Loucy (cell line): ENCODE data around the gene NKX2-8.
"Not testable (repeated sequence)": the region's sequence is repeated elsewhere in the genome, so short reads cannot be mapped to it uniquely, and the experiment has no call there.

Experiments used
- H2AFZ ChIP-seq: fragments of 200-600 bp; sonication (generic); 2 replicates; pipeline ENCODE4 v1.6.0; 2016; ENCODE audit warnings: antibody characterized with exemption, mild to moderate bottlenecking, low read length, moderate library complexity
- H3F3A ChIP-seq: fragments of 200-600 bp; 2 replicates; pipeline ENCODE4 v1.6.0; 2016; ENCODE audit warnings: antibody characterized with exemption, low read depth, mild to moderate bottlenecking
- H3K27me3 ChIP-seq: fragments of 200-600 bp; sonication (generic); 2 replicates; pipeline ENCODE4 v1.6.1; 2014; ENCODE audit warnings: low read length, mild to moderate bottlenecking; ENCODE audit not compliant: insufficient read depth, poor library complexity, severe bottlenecking
- H3K36me3 ChIP-seq: fragments of 200-600 bp; sonication (generic); 2 replicates; pipeline ENCODE4 v1.6.1; 2016; ENCODE audit warnings: low read length; ENCODE audit not compliant: insufficient read depth
- H3K4me1 ChIP-seq: fragments of 200-600 bp; sonication (generic); 2 replicates; pipeline ENCODE4 v1.5.1; 2014; ENCODE audit warnings: low read length, mild to moderate bottlenecking; ENCODE audit not compliant: insufficient read depth, poor library complexity, severe bottlenecking
- H3K4me2 ChIP-seq: fragments of 200-600 bp; sonication (generic); 2 replicates; pipeline ENCODE4 v1.6.0; 2014; ENCODE audit warnings: antibody characterized with exemption, low read length, low read depth, mild to moderate bottlenecking; ENCODE audit not compliant: poor library complexity, severe bottlenecking
- H3K4me3 ChIP-seq: fragments of 200-600 bp; sonication (generic); 2 replicates; pipeline ENCODE4 v1.5.1; 2014; ENCODE audit warnings: low read length, mild to moderate bottlenecking, mixed read lengths; ENCODE audit not compliant: poor library complexity, severe bottlenecking
- H3K79me2 ChIP-seq: fragments of 200-600 bp; sonication (generic); 2 replicates; pipeline ENCODE4 v1.6.1; 2014; ENCODE audit warnings: low read length; ENCODE audit not compliant: insufficient read depth
- H3K9ac ChIP-seq: fragments of 200-600 bp; sonication (generic); 2 replicates; pipeline ENCODE4 v1.6.0; 2014; ENCODE audit warnings: mild to moderate bottlenecking, low read depth, low read length, moderate library complexity; ENCODE audit not compliant: poor library complexity, severe bottlenecking
- H3K9me2 ChIP-seq: fragments of 200-600 bp; sonication (generic); replicated peaks from 2 replicates; pipeline ENCODE4 v1.6.1; 2016; ENCODE audit warnings: low read depth, low read length, mixed read lengths
- H3K9me3 ChIP-seq: fragments of 200-600 bp; sonication (generic); 2 replicates; pipeline ENCODE4 v1.6.1; 2014; ENCODE audit warnings: mild to moderate bottlenecking, antibody characterized with exemption, low read length, low read depth; ENCODE audit not compliant: insufficient read depth
- H4K20me1 ChIP-seq: fragments of 200-600 bp; sonication (generic); 2 replicates; pipeline ENCODE4 v1.6.0; 2014; ENCODE audit warnings: antibody characterized with exemption, low read length, mild to moderate bottlenecking; ENCODE audit not compliant: insufficient read depth, poor library complexity, severe bottlenecking
- CTCF ChIP-seq: fragments of 200-600 bp; sonication (generic); conservative IDR thresholded peaks from 2 replicates; pipeline ENCODE4 v1.5.1; 2014; ENCODE audit warnings: mild to moderate bottlenecking, antibody characterized with exemption, low read length
- EZH2phosphoT487 ChIP-seq: fragments of 200-600 bp; IDR thresholded peaks from 2 replicates; pipeline ENCODE4 v1.6.1; 2018; ENCODE audit warnings: antibody characterized with exemption, mild to moderate bottlenecking, moderate library complexity, borderline replicate concordance

Gene NKX2-8

GRCh38 chr14:36550899-36551298 lies 31.5 kb downstream of the NKX2-8 start:
- no peak for TF ChIP-seq EZH2phosphoT487
- no peak for TF ChIP-seq CTCF
- no peak overlapping the region for H3K4me2 ChIP-seq

GRCh38 chr14:36544280-36544679 lies 38.1 kb downstream of the NKX2-8 start:
- not testable (repeated sequence) for H3K36me3 ChIP-seq, H3K9me2 ChIP-seq, H3K9me3 ChIP-seq, H3F3A ChIP-seq, H3K4me3 ChIP-seq, H3K9ac ChIP-seq, H2AFZ ChIP-seq, H4K20me1 ChIP-seq, H3K27me3 ChIP-seq, H3K4me2 ChIP-seq, H3K4me1 ChIP-seq, H3K79me2 ChIP-seq

More at GRCh38 chr14:36550899-36551298, 31.5 kb downstream of the NKX2-8 start:
- H3K79me2 ChIP-seq = no peaks in the 10 kb centered on the region
- H3K9ac ChIP-seq = no peak overlapping the region
- no peaks in the 10 kb centered on the region for H4K20me1 ChIP-seq
- no peaks in the 10 kb centered on the region for H3K9me3 ChIP-seq
- H3K4me3 ChIP-seq = no peak overlapping the region
- no peaks in the 10 kb centered on the region for H3K27me3 ChIP-seq
- no peaks in the 10 kb centered on the region for H3K36me3 ChIP-seq
- no peaks in the 10 kb centered on the region for H3K9me2 ChIP-seq
- no peak overlapping the region for H2AFZ ChIP-seq
- no peaks in the 10 kb centered on the region for H3F3A ChIP-seq
- no peaks in the 10 kb centered on the region for H3K4me1 ChIP-seq

GRCh38 chr14:36538051-36538450 lies 44.4 kb downstream of the NKX2-8 start:
- H3K27me3 ChIP-seq = no peaks in the 10 kb centered on the region
- no peak overlapping the region for H2AFZ ChIP-seq
- H3K9me3 ChIP-seq = no peaks in the 10 kb centered on the region; the same call in 1 of the 2 replicates
- TF ChIP-seq CTCF (no peak), EZH2phosphoT487 (no peak)
- H3K9me2 ChIP-seq = no peaks in the 10 kb centered on the region
- no peaks in the 10 kb centered on the region for H3F3A ChIP-seq
- no peak overlapping the region for H3K9ac ChIP-seq
- no peaks in the 10 kb centered on the region for H3K4me1 ChIP-seq
- no peak overlapping the region for H3K4me3 ChIP-seq
- no peaks in the 10 kb centered on the region for H3K36me3 ChIP-seq
- H3K4me2 ChIP-seq = no peak overlapping the region
- no peaks in the 10 kb centered on the region for H3K79me2 ChIP-seq
- no peaks in the 10 kb centered on the region for H4K20me1 ChIP-seq
